Stimulated activated memory B cell treated with anti-CD40 and anti-IgM and Interleukin-4, amounts not matched to agents 10 μg/mL and 1 μg/mL and 100 μg/mL, for 72 hours (primary cell): ENCODE results near the gene HIGD1A.
A peak's percentile ranks its signal among the peaks of the same experiment; 100 is the strongest.

ENCODE experiments used
- ATAC-seq: fragments of 150-1000 bp; cut with Tn5 transposase; 2 replicates; pipeline ENCODE4 v1.10.0; 2021
- H3K27ac Mint-ChIP-seq: one replicate; pipeline ENCODE4 v1.8.0; 2022; ENCODE audit warnings: mild to moderate bottlenecking, mixed read lengths
- H3K27me3 Mint-ChIP-seq: one replicate; pipeline ENCODE4 v1.8.0; 2022; ENCODE audit warnings: mixed read lengths
- H3K36me3 Mint-ChIP-seq: one replicate; pipeline ENCODE4 v1.8.0; 2022; ENCODE audit warnings: mixed read lengths
- H3K4me1 Mint-ChIP-seq: one replicate; pipeline ENCODE4 v1.8.0; 2022; ENCODE audit warnings: mixed read lengths
- H3K4me3 Mint-ChIP-seq: one replicate; pipeline ENCODE4 v1.8.0; 2022; ENCODE audit warnings: mild to moderate bottlenecking, moderate library complexity, mixed read lengths
- H3K9me3 Mint-ChIP-seq: one replicate; pipeline ENCODE4 v1.8.0; 2022; ENCODE audit warnings: mixed read lengths

The HIGD1A gene

DNA sequence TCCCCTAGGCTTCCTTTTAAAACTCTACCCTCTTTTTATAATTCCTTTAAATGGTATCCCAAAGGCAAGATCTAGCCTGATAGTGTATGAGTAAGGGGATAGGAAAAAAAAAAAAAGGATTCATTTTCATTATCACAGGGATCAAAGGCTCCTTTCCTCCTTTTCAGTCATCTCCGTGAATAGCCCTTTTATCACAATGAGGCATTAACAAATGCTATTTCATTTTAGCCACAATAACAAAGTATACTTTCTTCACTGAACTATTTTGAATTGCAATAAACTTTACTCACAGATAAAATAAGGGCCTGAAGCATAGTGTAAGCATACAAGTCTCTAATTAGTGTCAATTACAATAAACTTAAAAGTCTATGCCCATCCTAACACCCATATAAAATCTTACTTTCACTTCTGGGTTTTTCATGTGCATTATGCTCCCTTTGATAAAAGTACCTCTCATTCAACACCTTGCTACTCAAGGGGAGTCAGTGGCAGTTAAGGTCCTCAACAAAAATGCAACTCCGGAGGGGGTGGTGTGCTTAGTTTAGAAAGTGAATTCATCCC, 8.6 kb downstream of the HIGD1A start:
- H3K36me3 Mint-ChIP-seq, result peaks cover 11% of the 10 kb centered on the region
- H3K9me3 Mint-ChIP-seq, result no peaks in the 10 kb centered on the region
- no peak for ATAC-seq
- H3K27ac Mint-ChIP-seq, result peak overlapping the region; percentile 12
- peaks cover 10% of the 10 kb centered on the region for H3K4me1 Mint-ChIP-seq
- H3K4me3 Mint-ChIP-seq, result no peak overlapping the region
- no peaks in the 10 kb centered on the region for H3K27me3 Mint-ChIP-seq

GRCh38 chr3:42790714-42791229, 13.5 kb downstream of the HIGD1A start:
- Mint-ChIP-seq H3K4me1 (peaks cover 10% of the 10 kb centered on the region), H3K4me3 (no peak overlapping the region), H3K36me3 (peaks cover 38% of the 10 kb centered on the region), H3K27me3 (no peaks in the 10 kb centered on the region), H3K9me3 (no peaks in the 10 kb centered on the region), H3K27ac (no peak overlapping the region)
- no peak for ATAC-seq

DNA sequence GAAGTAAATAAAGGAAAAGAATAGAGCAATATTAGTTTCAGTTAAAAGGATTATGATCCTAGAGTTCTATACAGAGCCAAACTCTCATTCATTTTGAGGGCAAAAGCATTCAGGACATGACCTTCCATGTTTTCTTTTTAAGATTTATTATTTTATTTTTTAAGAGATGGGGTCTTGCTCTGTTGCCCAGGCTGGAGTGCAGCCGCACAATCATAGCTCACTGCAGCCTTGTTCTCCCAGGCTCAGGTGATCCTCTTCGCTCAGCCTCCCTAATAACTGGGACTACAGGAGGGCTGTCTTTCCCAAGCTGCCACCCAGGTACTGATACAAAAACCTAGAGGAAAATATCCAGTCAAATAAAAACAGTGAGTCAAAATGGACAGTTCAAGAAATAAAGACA, 17.7 kb downstream of the HIGD1A start:
- Mint-ChIP-seq H3K27ac (no peak overlapping the region), H3K4me3 (no peak overlapping the region), H3K36me3 (peaks cover 44% of the 10 kb centered on the region), H3K9me3 (no peaks in the 10 kb centered on the region), H3K27me3 (no peaks in the 10 kb centered on the region), H3K4me1 (peaks cover 10% of the 10 kb centered on the region)
- ATAC-seq, result no peak

- no peak overlapping the region for H3K27ac Mint-ChIP-seq
- no peaks in the 10 kb centered on the region for H3K27me3 Mint-ChIP-seq
- no peak for ATAC-seq
Measured at GRCh38 chr3:42786212-42786611, 18.1 kb downstream of the HIGD1A start.

DNA sequence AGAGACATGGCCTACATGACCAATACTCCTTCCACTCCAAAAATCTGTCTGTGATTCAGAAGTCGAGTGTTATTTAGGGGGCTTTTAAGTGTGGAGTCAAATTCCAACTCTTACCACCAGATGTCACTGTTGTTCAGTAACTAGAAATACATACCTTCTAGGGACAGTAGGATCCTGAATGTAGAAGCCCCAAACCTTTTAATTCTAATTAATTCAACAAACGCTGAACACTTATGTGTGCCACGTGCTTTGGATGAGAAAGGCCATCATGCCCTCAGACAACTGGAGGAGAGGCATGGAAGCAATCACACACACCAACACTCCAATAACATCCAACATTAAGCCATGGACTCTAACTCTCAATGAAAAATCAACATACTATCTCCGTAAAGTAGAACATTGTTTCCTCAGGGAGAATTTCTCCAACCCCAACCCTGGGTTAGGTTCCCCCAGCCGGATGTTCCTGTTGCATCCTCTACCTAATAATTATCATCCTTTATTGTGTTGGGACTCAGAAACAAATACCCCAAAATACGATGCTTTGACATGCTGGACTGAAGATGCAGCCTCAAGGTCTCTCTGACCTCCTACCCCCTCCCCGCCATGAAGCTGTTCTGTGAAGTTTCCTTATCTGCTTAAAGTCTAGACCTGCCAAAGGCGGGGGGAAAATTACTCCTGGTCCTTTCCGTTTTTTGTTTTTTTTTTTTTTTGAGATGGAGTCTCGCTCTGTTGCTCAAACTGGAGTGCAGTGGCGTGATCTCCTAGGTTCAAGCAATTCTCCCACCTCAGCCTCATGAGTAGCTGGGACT, 23.2 kb downstream of the HIGD1A start:
- Mint-ChIP-seq H3K27ac (no peak overlapping the region), H3K4me3 (no peak overlapping the region)

More at GRCh38 chr3:42786212-42786611, 18.1 kb downstream of the HIGD1A start:
- Mint-ChIP-seq H3K4me1 (peaks cover 10% of the 10 kb centered on the region), H3K9me3 (no peaks in the 10 kb centered on the region), H3K36me3 (peaks cover 44% of the 10 kb centered on the region), H3K4me3 (no peak overlapping the region)

GRCh38 chr3:42780398-42780797, 23.9 kb downstream of the HIGD1A start:
- no peaks in the 10 kb centered on the region for H3K27me3 Mint-ChIP-seq
- H3K4me1 Mint-ChIP-seq, result peaks cover 5% of the 10 kb centered on the region
- no peak overlapping the region for H3K4me3 Mint-ChIP-seq
- ATAC-seq, result no peak
- H3K36me3 Mint-ChIP-seq, result peaks cover 11% of the 10 kb centered on the region
- no peak overlapping the region for H3K27ac Mint-ChIP-seq
- no peaks in the 10 kb centered on the region for H3K9me3 Mint-ChIP-seq

More for the DNA sequence above, 23.2 kb downstream of the HIGD1A start:
- ATAC-seq, result peak; percentile 65
- Mint-ChIP-seq H3K36me3 (peaks cover 17% of the 10 kb centered on the region), H3K4me1 (peaks cover 5% of the 10 kb centered on the region), H3K9me3 (no peaks in the 10 kb centered on the region), H3K27me3 (no peaks in the 10 kb centered on the region)

DNA sequence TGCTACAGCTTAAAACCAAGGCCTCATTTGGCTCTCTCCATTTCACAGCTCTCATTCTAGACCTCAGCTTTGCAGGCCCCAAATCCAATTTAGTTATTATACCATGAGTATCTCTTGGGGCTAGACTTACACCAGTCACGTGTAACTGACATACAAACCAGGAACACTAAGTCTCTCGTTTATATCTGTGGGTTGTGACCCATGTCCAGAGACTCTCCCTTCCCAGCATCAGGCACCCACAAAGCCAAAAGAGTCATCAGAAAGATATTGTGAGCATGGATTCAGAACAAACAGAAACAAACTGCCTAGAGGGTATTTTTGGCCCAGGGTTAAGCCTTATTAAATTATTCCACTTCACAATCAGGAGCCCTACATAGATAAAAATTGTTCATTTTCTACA, 25.6 kb downstream of the HIGD1A start:
- H3K4me1 Mint-ChIP-seq, result peaks cover 5% of the 10 kb centered on the region
- no peaks in the 10 kb centered on the region for H3K27me3 Mint-ChIP-seq
- H3K9me3 Mint-ChIP-seq, result no peaks in the 10 kb centered on the region
- H3K4me3 Mint-ChIP-seq, result no peak overlapping the region
- H3K27ac Mint-ChIP-seq, result no peak overlapping the region
- no peak for ATAC-seq
- H3K36me3 Mint-ChIP-seq, result peaks cover 10% of the 10 kb centered on the region

GRCh38 chr3:42773409-42773751, 30.9 kb downstream of the HIGD1A start:
- H3K27ac Mint-ChIP-seq, result peak overlapping the region; percentile 92
- H3K36me3 Mint-ChIP-seq, result no peaks in the 10 kb centered on the region
- no peaks in the 10 kb centered on the region for H3K27me3 Mint-ChIP-seq
- peak; percentile 10 for ATAC-seq
- peak overlapping the region; percentile 81 for H3K4me3 Mint-ChIP-seq
- peaks cover 14% of the 10 kb centered on the region for H3K4me1 Mint-ChIP-seq
- no peaks in the 10 kb centered on the region for H3K9me3 Mint-ChIP-seq

GRCh38 chr3:42772670-42773408, 31.5 kb downstream of the HIGD1A start, which contains the start of gene CCDC13:
Gene CCDC13, minus strand, starts transcription at chr3:42773253. Its CDS starts 14,908 bp downstream, at chr3:42758345.
- H3K4me3 Mint-ChIP-seq, result peak within 1 kb of the TSS; percentile 81
- H3K4me1 Mint-ChIP-seq, result peaks cover 14% of the 10 kb centered on the region
- H3K9me3 Mint-ChIP-seq, result no peaks in the 10 kb centered on the region
- peak within 1 kb of the TSS; percentile 92 for H3K27ac Mint-ChIP-seq
- ATAC-seq, result peak; percentile 98
- H3K27me3 Mint-ChIP-seq, result no peaks in the 10 kb centered on the region
- no peaks in the 10 kb centered on the region for H3K36me3 Mint-ChIP-seq

DNA sequence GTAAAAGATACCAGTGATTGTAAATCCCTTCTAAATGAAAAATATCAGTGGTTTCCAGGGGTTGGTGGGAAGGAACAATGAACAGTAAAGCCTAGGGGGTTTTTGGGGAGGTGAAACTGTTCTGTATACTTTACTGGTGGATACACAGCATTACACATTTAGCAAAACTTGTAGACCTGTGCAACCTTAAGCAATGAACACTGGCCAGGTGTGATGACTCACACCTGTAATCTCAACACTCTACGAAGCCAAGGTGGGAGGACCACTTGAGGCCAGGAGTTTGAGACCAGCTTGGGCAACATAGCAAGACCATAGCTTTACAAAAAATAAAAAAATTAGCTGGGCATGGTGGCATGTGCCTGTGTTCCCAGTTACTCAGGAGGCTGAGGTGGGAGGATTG, 33.0 kb downstream of the HIGD1A start:
- H3K36me3 Mint-ChIP-seq, result no peaks in the 10 kb centered on the region
- peaks cover 14% of the 10 kb centered on the region for H3K4me1 Mint-ChIP-seq
- no peak overlapping the region for H3K4me3 Mint-ChIP-seq
- no peaks in the 10 kb centered on the region for H3K9me3 Mint-ChIP-seq
- no peak for ATAC-seq
- H3K27me3 Mint-ChIP-seq, result no peaks in the 10 kb centered on the region
- H3K27ac Mint-ChIP-seq, result no peak overlapping the region

- H3K9me3 Mint-ChIP-seq, result no peaks in the 10 kb centered on the region
- no peak for ATAC-seq
- H3K27ac Mint-ChIP-seq, result no peak overlapping the region
- H3K4me3 Mint-ChIP-seq, result no peak overlapping the region
- no peaks in the 10 kb centered on the region for H3K27me3 Mint-ChIP-seq
- no peaks in the 10 kb centered on the region for H3K36me3 Mint-ChIP-seq
- peaks cover 14% of the 10 kb centered on the region for H3K4me1 Mint-ChIP-seq
Measured at GRCh38 chr3:42769477-42770131, 34.7 kb downstream of the HIGD1A start.

DNA sequence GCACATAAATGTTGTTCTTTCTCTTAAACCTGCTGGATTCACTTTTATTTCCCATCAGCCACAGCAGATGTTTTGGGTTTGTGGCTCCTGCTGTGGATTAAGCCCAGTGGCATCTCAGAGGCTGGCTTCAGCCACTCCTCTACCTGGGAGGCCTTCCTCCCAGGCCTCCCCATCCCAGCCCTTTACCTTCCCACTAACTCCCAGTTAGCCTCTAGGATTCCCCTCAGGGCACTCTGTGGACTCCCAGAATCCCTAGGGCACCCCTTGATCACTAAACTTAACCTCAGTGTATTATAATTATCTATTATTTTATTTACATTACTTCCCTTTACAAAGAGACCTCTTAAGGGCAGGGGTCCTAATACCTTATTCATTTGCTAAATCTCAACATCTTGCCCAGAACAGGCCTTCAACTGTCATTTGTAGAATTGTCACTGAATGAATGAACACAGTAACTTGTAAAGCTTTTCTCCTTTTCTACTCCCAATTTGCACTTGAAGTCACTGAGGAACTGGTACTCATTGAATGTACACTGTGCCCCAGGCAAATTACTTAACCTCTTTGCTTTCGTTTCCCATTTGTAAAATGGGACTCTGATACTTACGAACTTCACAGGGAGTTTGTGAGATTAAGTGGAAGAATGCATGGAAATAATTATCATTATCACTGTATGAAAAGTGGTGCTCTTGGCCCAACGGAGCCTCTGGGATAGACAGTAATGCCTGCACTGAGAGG, 39.6 kb downstream of the HIGD1A start:
- Mint-ChIP-seq H3K9me3 (no peaks in the 10 kb centered on the region), H3K4me1 (no peaks in the 10 kb centered on the region), H3K36me3 (no peaks in the 10 kb centered on the region), H3K27me3 (no peaks in the 10 kb centered on the region), H3K27ac (no peak overlapping the region), H3K4me3 (no peak overlapping the region)
- ATAC-seq, result no peak

DNA sequence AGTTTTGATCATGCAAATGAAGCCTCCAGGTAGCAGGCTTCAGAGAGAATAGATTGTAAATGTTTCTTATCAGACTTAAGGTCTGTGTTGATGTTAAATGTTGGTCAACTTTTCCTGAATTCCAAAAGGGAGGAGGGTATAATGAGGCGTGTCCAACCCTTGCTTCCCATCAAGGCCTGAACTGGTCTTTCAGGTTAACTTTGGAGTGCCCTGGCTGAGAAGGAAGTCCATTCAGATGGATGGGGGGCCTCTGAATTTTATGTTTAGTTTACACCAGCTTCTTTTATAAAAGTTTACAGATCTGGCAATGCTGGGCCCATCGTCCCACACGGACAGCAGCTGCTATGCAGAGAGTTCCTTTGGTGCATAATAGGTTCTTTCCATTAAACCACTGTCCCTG, 40.2 kb downstream of the HIGD1A start:
- Mint-ChIP-seq H3K4me1 (no peaks in the 10 kb centered on the region), H3K27ac (no peak overlapping the region), H3K27me3 (no peaks in the 10 kb centered on the region), H3K9me3 (no peaks in the 10 kb centered on the region), H3K4me3 (no peak overlapping the region), H3K36me3 (no peaks in the 10 kb centered on the region)
- ATAC-seq, result no peak

DNA sequence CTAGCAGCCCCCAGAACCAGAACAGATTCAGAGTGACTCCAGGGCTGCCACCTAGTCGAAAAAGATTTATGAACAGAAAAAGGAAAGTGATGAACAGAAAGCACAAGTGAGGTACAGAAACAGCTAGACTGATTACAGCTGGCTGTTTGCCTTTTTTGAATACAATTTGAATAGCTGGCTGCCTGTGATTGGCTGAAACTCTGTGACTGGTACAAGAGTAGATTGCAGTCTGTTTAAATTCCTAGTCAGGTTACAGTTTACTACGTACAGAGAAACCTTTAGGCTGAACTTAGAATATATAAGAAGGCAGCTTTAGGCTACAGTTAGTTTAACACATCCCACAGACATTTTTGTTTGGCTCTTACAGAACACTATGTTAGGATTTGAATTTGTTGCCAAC, 41.3 kb downstream of the HIGD1A start:
- ATAC-seq, result no peak
- Mint-ChIP-seq H3K9me3 (no peaks in the 10 kb centered on the region), H3K4me1 (no peaks in the 10 kb centered on the region), H3K27ac (no peak overlapping the region), H3K27me3 (no peaks in the 10 kb centered on the region), H3K36me3 (no peaks in the 10 kb centered on the region), H3K4me3 (no peak overlapping the region)
